Panc1 (cell line): ENCODE measurements around the gene QSER1. TPM values are rescaled to one million over a fixed set of nuclear protein-coding genes. Genes with fewer than 3 reads are reported as not detected.
"Not testable (repeated sequence)": the region's sequence is repeated elsewhere in the genome, so short reads cannot be mapped to it uniquely, and the experiment has no call there.

Experiments used
- ATAC-seq: fragments of 200-7000 bp; cut with Tn5 transposase; 2 replicates; pipeline ENCODE4 v1.9.1; 2020; ENCODE audit warnings: mild to moderate bottlenecking, moderate library complexity
- BruUV-seq: library from RNA; stranded (reverse); fragments of 400-500 nt; replicated peaks from 2 replicates; lab custom pipeline; 2021; lab: Mats Ljungman, UMichigan
- CTCF ChIA-PET: fragments of 300-600 bp; sonication (Branson Sonifier 250); formaldehyde crosslinking; loops from one replicate; lab custom pipeline; 2022; ENCODE audit warnings: antibody characterized with exemption; lab: Charles Lee
- POLR2A ChIA-PET: fragments of 300-600 bp; sonication (Branson Sonifier 250); formaldehyde crosslinking; loops from one replicate; lab custom pipeline; 2022; ENCODE audit warnings: antibody characterized with exemption; lab: Charles Lee
- DNase-seq: peaks from one replicate; pipeline ENCODE4 v3.0.0-alpha.2; 2010; ENCODE audit warnings: low read depth, low spot score
- H3K27ac ChIP-seq: 2 replicates; pipeline ENCODE4 v1.5.1; 2011; ENCODE audit warnings: mild to moderate bottlenecking, low read length, inconsistent platforms
- H3K27me3 ChIP-seq: fragments of 200-500 bp; sonication (Bioruptor generic); 2 replicates; pipeline ENCODE4 v1.6.0; 2014; ENCODE audit warnings: low read length, inconsistent platforms; ENCODE audit not compliant: control insufficient read depth, insufficient read depth
- H3K36me3 ChIP-seq: fragments of 200-500 bp; sonication (Bioruptor generic); 2 replicates; pipeline ENCODE4 v1.5.1; 2014; ENCODE audit warnings: inconsistent platforms, mild to moderate bottlenecking, low read length, moderate library complexity; ENCODE audit not compliant: control insufficient read depth, insufficient read depth
- H3K4me1 ChIP-seq: 2 replicates; pipeline ENCODE4 v1.5.1; 2011; ENCODE audit warnings: inconsistent platforms, mild to moderate bottlenecking, low read length, moderate library complexity; ENCODE audit not compliant: control insufficient read depth, insufficient read depth
- H3K4me3 ChIP-seq, 2 experiments: 2 replicates each; pipeline ENCODE4 v1.5.1; 2011 to 2012; ENCODE audit warnings: low read depth in 2 of 2, low read length in 2 of 2, mild to moderate bottlenecking in 2 of 2, inconsistent platforms in 1 of 2, moderate library complexity in 1 of 2
- H3K9me3 ChIP-seq: fragments of 200-500 bp; sonication (Bioruptor generic); 2 replicates; pipeline ENCODE4 v1.5.1; 2014; ENCODE audit warnings: low read depth, mild to moderate bottlenecking, inconsistent platforms, low read length, moderate library complexity; ENCODE audit not compliant: control insufficient read depth, insufficient read depth
- POLR2AphosphoS5 ChIP-seq: IDR thresholded peaks from 2 replicates; pipeline ENCODE4 v1.6.1; 2012; ENCODE audit warnings: mild to moderate bottlenecking, low read depth, low read length, moderate library complexity
- in situ Hi-C: cut with HindIII; loops from 2 replicates; pipeline ENCODE4 v1.10.0; 2016; ENCODE audit warnings: low sequenced_read_pairs, low pct_unique_long_range_greater_than_20kb
- intact Hi-C: fragments of 100-400 bp; cut with micrococcal nuclease; formaldehyde crosslinking; loops from one replicate; pipeline ENCODE4 v1.10.0; 2022; ENCODE audit not compliant: unreplicated experiment
- total RNA-seq: library from RNA; stranded (reverse); gene quantifications from one replicate; pipeline ENCODE4 v1.2.1, GENCODE V29; 2021; ENCODE audit not compliant: unreplicated experiment

QSER1 gene
- total RNA-seq, 1 experiment from 2014 or later, result 48.2 TPM

DNA sequence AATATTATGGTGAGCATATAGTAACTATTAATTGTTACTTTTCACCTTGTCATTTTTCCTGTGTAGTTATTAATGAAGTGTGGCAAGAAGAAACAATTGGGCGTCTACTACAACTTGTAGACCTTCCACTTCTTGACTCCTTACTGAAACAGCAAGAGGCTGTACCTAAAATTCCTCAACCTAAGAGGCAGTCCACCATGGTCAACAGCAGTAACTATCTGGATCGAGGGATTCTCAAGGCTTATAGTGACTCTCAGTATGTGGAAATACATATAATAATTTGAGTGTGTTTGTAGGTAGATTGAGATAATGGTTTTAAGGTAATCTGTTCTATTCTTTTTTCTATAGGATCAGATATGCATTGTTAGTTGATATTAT is 135.9 kb downstream of the QSER1 start:
- no TSS peak for BruUV-seq
- no peak for DNase-seq
- CTCF ChIA-PET, result no interaction called here
- Histone ChIP-seq H3K27me3 (no peaks in the 10 kb centered on the region), H3K27ac (no peak overlapping the region), H3K4me1 (no peaks in the 10 kb centered on the region), H3K9me3 (no peaks in the 10 kb centered on the region), H3K4me3 (no peak overlapping the region), H3K36me3 (no peaks in the 10 kb centered on the region; the same call in 1 of the 2 replicates)
- POLR2A ChIA-PET, result interaction anchor here (0.6 kb wide), 1 partner anchor 479 kb away, joined by 6 read pairs; no protein-coding TSS in a partner anchor
- no peak for ATAC-seq
- intact Hi-C loops (no loop called here), in situ Hi-C loops (no loop called here)
- no peak for TF ChIP-seq POLR2AphosphoS5

- H3K27ac ChIP-seq, POLR2A ChIA-PET, H3K36me3 ChIP-seq, H3K27me3 ChIP-seq, BruUV-seq, ATAC-seq, in situ Hi-C loops, CTCF ChIA-PET, H3K9me3 ChIP-seq, H3K4me1 ChIP-seq, intact Hi-C loops, H3K4me3 ChIP-seq, DNase-seq: not testable (repeated sequence)
Measured at GRCh38 chr11:33029218-33029617, 136.6 kb downstream of the QSER1 start.

Other genes starting within 250 kb of the QSER1 start
- gene CCDC73, start 98.1 kb upstream of the QSER1 start, total RNA-seq, result not detected
- gene PRRG4, start 62.9 kb upstream of the QSER1 start, total RNA-seq, result 0.87 TPM
- gene DEPDC7, start 123.1 kb downstream of the QSER1 start, total RNA-seq, result 7.5 TPM
- 23.9 TPM for gene TCP11L1, start 146.8 kb downstream of the QSER1 start, total RNA-seq